Jurkat, Clone E6-1 (cell line): Measurements from ENCODE around the gene CREBL2.
"Not testable (repeated sequence)": the region's sequence is repeated elsewhere in the genome, so short reads cannot be mapped to it uniquely, and the experiment has no call there.

ENCODE experiments used
- DNase-seq: peaks from one replicate; pipeline ENCODE4 v3.0.0-alpha.2; 2011; ENCODE audit warnings: low read depth, low spot score
- H3K4me3 ChIP-seq: 2 replicates; pipeline ENCODE4 v1.5.1; 2011; ENCODE audit warnings: mild to moderate bottlenecking, low read length, control low read depth, moderate library complexity

The CREBL2 gene

GRCh38 chr12:12626471-12626870 lies 14.8 kb downstream of the CREBL2 start:
- H3K4me3 ChIP-seq = no peak overlapping the region
- no peak for DNase-seq

- no peak for DNase-seq
- no peak overlapping the region for H3K4me3 ChIP-seq
Measured at GRCh38 chr12:12627308-12627827, 15.7 kb downstream of the CREBL2 start.

GRCh38 chr12:12628013-12628412 lies 16.3 kb downstream of the CREBL2 start:
- H3K4me3 ChIP-seq = no peak overlapping the region
- DNase-seq = no peak

GRCh38 chr12:12630850-12631249 lies 19.2 kb downstream of the CREBL2 start:
- no peak for DNase-seq
- H3K4me3 ChIP-seq = no peak overlapping the region

- DNase-seq = no peak
- no peak overlapping the region for H3K4me3 ChIP-seq
Measured at GRCh38 chr12:12635651-12636050, 24.0 kb downstream of the CREBL2 start.

GRCh38 chr12:12636641-12637040 lies 25.0 kb downstream of the CREBL2 start:
- H3K4me3 ChIP-seq = no peak overlapping the region
- no peak for DNase-seq

GRCh38 chr12:12639995-12640394 lies 28.3 kb downstream of the CREBL2 start:
- DNase-seq, H3K4me3 ChIP-seq: not testable (repeated sequence)

- no peak for DNase-seq
- H3K4me3 ChIP-seq = no peak overlapping the region
Measured at GRCh38 chr12:12641650-12642049, 30.0 kb downstream of the CREBL2 start.

GRCh38 chr12:12642916-12643315 lies 31.2 kb downstream of the CREBL2 start:
- DNase-seq = no peak
- H3K4me3 ChIP-seq = no peak overlapping the region

- H3K4me3 ChIP-seq = no peak overlapping the region
- DNase-seq = peak; percentile 48
Measured at GRCh38 chr12:12645485-12645884, 33.8 kb downstream of the CREBL2 start.

- not testable (repeated sequence) for DNase-seq, H3K4me3 ChIP-seq
Measured at GRCh38 chr12:12645968-12646367, 34.3 kb downstream of the CREBL2 start.

GRCh38 chr12:12646483-12647072 lies 34.9 kb downstream of the CREBL2 start:
- no peak for DNase-seq
- no peak overlapping the region for H3K4me3 ChIP-seq

- H3K4me3 ChIP-seq = no peak overlapping the region
- DNase-seq = no peak
Measured at GRCh38 chr12:12648284-12648683, 36.6 kb downstream of the CREBL2 start.

- H3K4me3 ChIP-seq = no peak overlapping the region
- no peak for DNase-seq
Measured at GRCh38 chr12:12648951-12649650, 37.4 kb downstream of the CREBL2 start.

- no peak overlapping the region for H3K4me3 ChIP-seq
- DNase-seq = no peak
Measured at GRCh38 chr12:12651752-12652151, 40.1 kb downstream of the CREBL2 start.

GRCh38 chr12:12652704-12653103 lies 41.0 kb downstream of the CREBL2 start:
- not testable (repeated sequence) for H3K4me3 ChIP-seq, DNase-seq

GRCh38 chr12:12653922-12654321 lies 42.2 kb downstream of the CREBL2 start:
- no peak for DNase-seq
- no peak overlapping the region for H3K4me3 ChIP-seq

- no peak overlapping the region for H3K4me3 ChIP-seq
- no peak for DNase-seq
Measured at GRCh38 chr12:12654691-12655460, 43.2 kb downstream of the CREBL2 start.

- H3K4me3 ChIP-seq = no peak overlapping the region
- DNase-seq = no peak
Measured at GRCh38 chr12:12660201-12660600, 48.5 kb downstream of the CREBL2 start.
